SK-N-DZ (cell line): Measurements from ENCODE around the gene SGCD.

Experiments
- DNase-seq: peaks from one replicate; pipeline ENCODE4 v3.0.0-alpha.2; 2015; ENCODE audit warnings: low spot score

SGCD gene

GRCh38 chr5:156691572-156691971 lies 364.6 kb downstream of the SGCD start:
- no peak for DNase-seq

GRCh38 chr5:156693113-156693512 lies 366.1 kb downstream of the SGCD start:
- no peak for DNase-seq

GRCh38 chr5:156694598-156694997 lies 367.6 kb downstream of the SGCD start:
- no peak for DNase-seq

- DNase-seq: no peak
These were observed 368.8 kb downstream of the SGCD start for GRCh38 chr5:156695774-156696173.

- no peak for DNase-seq
These were observed 371.4 kb downstream of the SGCD start for GRCh38 chr5:156698323-156698722.

- DNase-seq: no peak
These were observed 372.2 kb downstream of the SGCD start for GRCh38 chr5:156699147-156699546.

GRCh38 chr5:156704139-156704538 lies 377.2 kb downstream of the SGCD start:
- DNase-seq: no peak

- DNase-seq: no peak
These were observed 379.7 kb downstream of the SGCD start for GRCh38 chr5:156706631-156707030.

GRCh38 chr5:156707750-156708149 lies 380.8 kb downstream of the SGCD start:
- DNase-seq: no peak

- no peak for DNase-seq
These were observed 388.3 kb downstream of the SGCD start for GRCh38 chr5:156715287-156715686.

- no peak for DNase-seq
These were observed 389.8 kb downstream of the SGCD start for GRCh38 chr5:156716591-156717380.

- DNase-seq: no peak
These were observed 392.0 kb downstream of the SGCD start for GRCh38 chr5:156718985-156719384.

GRCh38 chr5:156722358-156722757 lies 395.4 kb downstream of the SGCD start:
- DNase-seq: no peak

GRCh38 chr5:156735477-156735876 lies 408.5 kb downstream of the SGCD start:
- no peak for DNase-seq

- no peak for DNase-seq
These were observed 414.6 kb downstream of the SGCD start for GRCh38 chr5:156741516-156741915.

- no peak for DNase-seq
These were observed 426.9 kb downstream of the SGCD start for GRCh38 chr5:156753846-156754245.

- DNase-seq: no peak
These were observed 428.6 kb downstream of the SGCD start for GRCh38 chr5:156755421-156756087.

- no peak for DNase-seq
These were observed 431.2 kb downstream of the SGCD start for GRCh38 chr5:156758011-156758791.

- no peak for DNase-seq
These were observed 432.2 kb downstream of the SGCD start for GRCh38 chr5:156759156-156759555.

GRCh38 chr5:156762771-156763170 lies 435.8 kb downstream of the SGCD start:
- DNase-seq: no peak

GRCh38 chr5:156764176-156764971 lies 437.4 kb downstream of the SGCD start:
- DNase-seq: no peak

GRCh38 chr5:156774273-156774672 lies 447.3 kb downstream of the SGCD start:
- no peak for DNase-seq
